ENCODE measurements around the gene MUC5AC.

DNA sequence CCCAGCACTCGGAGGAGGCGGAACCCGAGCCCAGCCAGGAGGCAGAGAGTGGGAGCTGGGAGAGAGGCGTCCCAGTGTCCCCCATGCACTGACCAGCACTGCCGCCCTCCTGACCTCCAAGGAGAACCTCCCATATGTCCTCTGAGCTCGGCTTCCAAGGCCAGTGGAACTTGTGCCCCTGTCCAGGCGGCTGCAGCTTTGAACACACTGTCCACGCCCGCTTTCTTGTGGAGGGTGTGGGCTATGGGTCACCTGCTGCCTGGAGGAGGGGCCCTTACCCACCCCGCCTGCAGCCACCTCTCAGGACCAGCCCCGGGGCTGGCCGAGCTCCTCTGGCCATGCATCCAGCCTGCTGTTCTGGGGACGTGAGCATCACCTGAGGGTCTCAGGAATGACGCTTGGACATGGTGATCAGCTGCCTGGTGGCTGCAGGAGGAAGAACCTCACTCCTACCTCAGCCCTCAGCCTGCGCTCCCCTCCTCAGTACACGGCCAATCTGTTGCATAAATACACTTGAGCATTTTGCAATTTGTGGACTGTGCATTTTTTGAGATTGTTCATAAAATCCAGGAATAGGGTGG, 42.9 kb downstream of the MUC5AC start:
- no peak for TF ChIP-seq TEAD4 (CRISPR knock-in tag; IDR thresholded peaks at IDR 0.05)
- TF ChIP-seq, protein P1, sequence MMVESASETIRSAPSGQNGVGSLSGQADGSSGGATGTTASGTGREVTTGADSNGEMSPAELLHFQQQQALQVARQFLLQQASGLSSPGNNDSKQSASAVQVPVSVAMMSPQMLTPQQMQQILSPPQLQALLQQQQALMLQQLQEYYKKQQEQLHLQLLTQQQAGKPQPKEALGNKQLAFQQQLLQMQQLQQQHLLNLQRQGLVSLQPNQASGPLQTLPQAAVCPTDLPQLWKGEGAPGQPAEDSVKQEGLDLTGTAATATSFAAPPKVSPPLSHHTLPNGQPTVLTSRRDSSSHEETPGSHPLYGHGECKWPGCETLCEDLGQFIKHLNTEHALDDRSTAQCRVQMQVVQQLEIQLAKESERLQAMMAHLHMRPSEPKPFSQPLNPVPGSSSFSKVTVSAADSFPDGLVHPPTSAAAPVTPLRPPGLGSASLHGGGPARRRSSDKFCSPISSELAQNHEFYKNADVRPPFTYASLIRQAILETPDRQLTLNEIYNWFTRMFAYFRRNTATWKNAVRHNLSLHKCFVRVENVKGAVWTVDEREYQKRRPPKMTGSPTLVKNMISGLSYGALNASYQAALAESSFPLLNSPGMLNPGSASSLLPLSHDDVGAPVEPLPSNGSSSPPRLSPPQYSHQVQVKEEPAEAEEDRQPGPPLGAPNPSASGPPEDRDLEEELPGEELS (CRISPR knock-in tag; IDR thresholded peaks at IDR 0.05) = no peak
